GM18909 (cell line): ENCODE data around the gene PSMD10.
A peak's percentile ranks its signal among the peaks of the same experiment; 100 is the strongest.

Source experiments
- ATAC-seq: cut with Tn5 transposase; IDR thresholded peaks from one replicate; pipeline ENCODE4 v1.9.1; 2021; ENCODE audit warnings: mild to moderate bottlenecking; ENCODE audit not compliant: unreplicated experiment, poor library complexity

PSMD10 gene

DNA sequence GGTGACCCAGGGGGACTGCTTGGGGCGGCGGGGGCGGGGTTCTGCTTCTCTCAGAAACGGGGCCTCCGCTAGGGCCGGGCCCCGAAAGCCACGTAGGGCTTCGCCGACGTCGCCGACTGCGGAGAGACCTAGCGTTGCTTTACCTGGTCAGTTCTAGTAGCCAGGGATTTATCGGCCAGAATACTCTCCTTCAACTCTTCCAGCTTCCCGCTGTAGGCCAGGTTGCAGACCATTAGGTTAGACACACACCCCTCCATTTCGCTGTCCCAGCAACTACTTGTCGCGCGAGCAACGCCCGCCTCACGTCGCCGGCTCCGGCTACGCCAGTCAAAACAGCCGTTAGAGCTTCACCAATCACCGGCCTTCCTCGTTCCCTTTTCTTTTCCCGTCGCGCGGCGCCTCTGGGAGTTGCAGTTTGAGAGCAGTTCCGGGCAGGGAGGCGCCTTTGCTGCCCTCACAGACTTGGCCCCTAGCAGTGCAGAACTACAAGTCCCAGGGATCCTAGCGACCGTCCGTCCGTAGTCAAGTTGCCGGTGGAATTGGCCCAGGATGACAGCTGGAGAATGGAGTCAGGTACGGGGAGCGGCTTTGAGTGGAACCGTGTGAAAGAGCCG is at the start of gene PSMD10, which contains the start of gene ATG4A:
Gene PSMD10, minus strand, starts transcription at position 279 of the 614 bp plus-strand sequence. Its CDS starts 22 bp downstream, at position 257.
Gene ATG4A, plus strand, starts transcription at position 515 of the 614 bp plus-strand sequence. Its CDS starts 49 bp downstream, at position 564.
- ATAC-seq: peak; percentile 96

- ATAC-seq: no peak
Measured at GRCh38 chrX:108138814-108139702, 47.7 kb upstream of the PSMD10 start.

- no peak for ATAC-seq
Measured at GRCh38 chrX:108134724-108135123, 43.4 kb upstream of the PSMD10 start.

- ATAC-seq: no peak
Measured at GRCh38 chrX:108132876-108133275, 41.5 kb upstream of the PSMD10 start.

DNA sequence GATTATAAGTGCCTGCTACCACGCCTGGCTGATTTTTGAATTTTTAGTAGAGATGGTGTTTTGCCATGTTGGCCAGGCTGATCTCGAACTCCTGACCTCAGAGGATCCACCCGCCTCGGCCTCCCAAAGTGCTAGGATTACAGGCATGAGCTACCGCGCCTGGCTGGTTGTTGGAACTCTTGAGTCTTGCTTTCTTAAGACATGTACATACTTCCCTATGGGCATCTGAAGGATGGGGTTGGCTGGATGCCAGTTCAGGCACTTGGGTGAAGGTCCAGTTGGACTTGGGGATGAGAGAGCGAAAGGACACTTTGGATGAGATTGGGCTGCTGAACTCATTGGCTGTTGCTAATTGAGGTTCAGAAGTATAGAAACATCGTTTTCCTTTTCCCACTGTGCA is 40.7 kb upstream of the PSMD10 start:
- ATAC-seq: no peak

GRCh38 chrX:108131471-108131870 is 40.1 kb upstream of the PSMD10 start:
- ATAC-seq: no peak

DNA sequence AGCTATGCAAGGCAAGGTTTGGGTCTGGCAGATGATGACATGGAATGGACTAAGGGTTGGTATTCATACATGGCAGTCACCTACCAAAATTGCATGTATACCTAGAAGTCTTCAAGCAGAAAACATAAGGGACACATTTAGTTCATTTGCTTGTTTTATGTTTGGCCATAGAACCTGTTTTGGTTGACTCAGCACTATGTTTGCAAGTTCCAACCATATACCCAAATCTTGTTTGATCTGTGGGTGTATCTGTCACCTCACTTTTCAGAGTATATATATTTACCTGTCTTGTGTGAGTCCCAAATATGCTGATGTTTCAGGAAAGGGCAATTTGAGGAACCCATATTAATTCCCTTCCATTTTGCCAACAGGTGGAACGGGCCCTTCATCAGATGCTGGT is 39.5 kb upstream of the PSMD10 start:
- no peak for ATAC-seq

DNA sequence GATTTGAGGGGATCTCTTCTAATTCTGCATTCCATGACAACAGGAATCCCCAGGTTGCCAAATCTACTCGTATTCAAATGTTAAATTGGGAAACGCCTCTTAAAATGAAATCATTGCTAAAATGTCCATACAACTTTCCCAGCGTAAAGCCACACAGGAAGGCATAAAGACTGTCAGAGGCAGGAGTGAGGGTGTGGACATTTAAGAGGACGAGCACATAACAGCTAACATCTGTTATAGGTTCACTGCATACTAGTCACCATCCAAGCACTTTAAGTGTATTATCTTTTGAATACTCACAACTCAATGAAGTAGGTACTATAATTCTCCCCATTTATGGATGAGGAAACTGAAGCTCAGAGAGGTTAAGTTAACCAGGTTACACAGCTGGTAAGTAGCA is 35.8 kb upstream of the PSMD10 start:
- no peak for ATAC-seq

GRCh38 chrX:108126661-108127060 is 35.3 kb upstream of the PSMD10 start:
- ATAC-seq: no peak

GRCh38 chrX:108123591-108124366 is 32.4 kb upstream of the PSMD10 start:
- ATAC-seq: no peak

- no peak for ATAC-seq
Measured at GRCh38 chrX:108122748-108123147, 31.4 kb upstream of the PSMD10 start.

DNA sequence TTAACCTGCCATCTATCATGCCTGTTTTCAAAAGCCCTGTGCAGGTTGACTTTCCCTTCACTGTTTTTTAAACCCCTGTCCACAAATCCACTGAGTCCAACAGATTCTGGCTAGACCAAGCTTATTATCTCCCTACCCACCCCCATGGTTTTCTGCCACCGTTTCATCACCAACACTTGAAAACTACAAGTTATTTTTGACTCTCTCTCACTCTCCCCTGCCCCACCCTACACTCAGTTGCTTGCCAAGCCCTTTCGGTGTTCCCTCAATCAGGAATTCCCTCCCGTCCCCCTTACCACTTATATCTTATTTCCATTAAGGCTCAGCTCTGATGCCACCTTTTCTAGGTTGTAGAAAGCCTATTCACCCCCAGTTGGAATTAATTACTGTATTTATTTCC is 29.9 kb upstream of the PSMD10 start:
- no peak for ATAC-seq

- no peak for ATAC-seq
Measured at GRCh38 chrX:108117988-108118387, 26.6 kb upstream of the PSMD10 start.

GRCh38 chrX:108114541-108114940 is 23.2 kb upstream of the PSMD10 start:
- ATAC-seq: no peak

- no peak for ATAC-seq
Measured at GRCh38 chrX:108105473-108105872, 14.1 kb upstream of the PSMD10 start.

- ATAC-seq: no peak
Measured at GRCh38 chrX:108097380-108097779, 6.0 kb upstream of the PSMD10 start.

GRCh38 chrX:108091878-108092291 is 543 bp upstream of the PSMD10 start:
- peak; percentile 48 for ATAC-seq

DNA sequence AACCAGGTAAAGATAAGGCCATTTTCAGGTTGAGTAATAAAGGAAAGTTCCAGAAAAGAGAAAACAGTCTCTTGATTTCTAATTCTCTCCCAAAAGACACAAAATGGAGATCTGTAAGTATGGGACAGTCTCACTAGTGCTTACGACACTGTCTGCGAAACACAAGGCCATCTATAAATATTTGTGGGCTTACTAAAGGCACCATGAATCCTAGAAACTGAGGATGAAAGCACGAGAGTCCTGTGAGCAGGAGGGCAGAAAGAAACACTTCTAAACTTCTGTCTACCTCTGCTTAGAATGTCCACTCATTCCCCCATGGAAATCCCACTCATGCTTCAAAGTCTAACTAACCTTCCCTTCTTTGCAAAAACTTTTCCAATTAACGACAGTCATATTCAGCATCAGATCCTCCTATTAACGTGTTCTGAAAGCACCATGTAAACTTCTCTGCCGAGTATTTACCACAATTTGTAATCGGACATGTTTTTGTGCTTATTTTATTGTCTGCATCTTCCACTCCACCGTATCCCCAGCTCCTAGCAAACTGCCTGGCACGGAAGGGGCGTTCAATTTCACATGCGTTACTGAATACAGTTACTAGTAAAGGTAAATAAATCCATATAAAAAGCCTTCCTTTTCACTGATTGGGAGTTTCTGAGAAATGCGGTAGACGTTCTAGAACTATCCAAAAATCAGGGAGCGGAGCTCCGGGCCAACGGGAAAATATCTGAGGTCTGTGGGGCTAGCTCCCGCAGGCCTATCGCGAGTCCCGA is 665 bp downstream of the PSMD10 start:
- peak; percentile 2 for ATAC-seq

- no peak for ATAC-seq
Measured at GRCh38 chrX:108088511-108088910, 2.8 kb downstream of the PSMD10 start.

DNA sequence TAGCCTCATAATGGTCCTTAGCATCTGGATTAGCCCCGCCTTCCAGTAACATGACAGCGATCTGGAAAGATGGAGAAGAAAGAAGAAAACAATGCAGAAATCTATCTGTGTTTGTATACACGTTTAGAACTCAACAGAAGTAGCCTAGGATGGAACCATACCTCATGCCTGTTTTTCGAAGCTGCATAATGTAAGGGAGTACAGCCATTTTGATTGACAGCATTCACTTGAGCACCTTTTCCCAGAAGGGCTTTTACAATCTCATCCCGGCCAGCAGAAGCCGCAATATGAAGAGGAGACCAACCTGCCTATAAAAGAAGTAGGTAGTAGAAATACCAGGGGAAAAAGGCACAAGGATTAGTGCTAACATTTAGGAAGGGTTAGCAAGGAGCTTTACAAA is 3.5 kb downstream of the PSMD10 start:
- no peak for ATAC-seq
